ENCODE data around the gene MLXIP.

The MLXIP gene

GRCh38 chr12:122064780-122065588, 13.6 kb upstream of the MLXIP start:
- Histone ChIP-seq H3K4me1 (ENCODE audit: insufficient read depth, low read length) (peaks cover 20% of the 10 kb centered on the region), H3K9ac (ENCODE audit: low read depth, low read length) (peak overlapping the region; percentile 58), H3K27me3 (ENCODE audit: insufficient read depth, low read length) (no peaks in the 10 kb centered on the region), H3K27ac (ENCODE audit: low read depth, low read length) (0 out of 2 replicates have a peak overlapping the region, but pooled peaks have one; percentile 2), H3K9me3 (ENCODE audit: insufficient read depth, low read depth, low read length) (no peaks in the 10 kb centered on the region), H3K36me3 (ENCODE audit: insufficient read depth, low read length) (peaks cover 21% of the 10 kb centered on the region), H3K4me3 (ENCODE audit: low read length) (peak overlapping the region; percentile 44)
- WGBS: 51% methylated on average over 16 of the region's 16 CpGs

GRCh38 chr12:122067548-122067947, 11.0 kb upstream of the MLXIP start:
- Histone ChIP-seq H3K9me3 (ENCODE audit: insufficient read depth, low read depth, low read length) (no peaks in the 10 kb centered on the region), H3K4me3 (ENCODE audit: low read length) (no peak overlapping the region), H3K4me1 (ENCODE audit: insufficient read depth, low read length) (peaks cover 20% of the 10 kb centered on the region), H3K27me3 (ENCODE audit: insufficient read depth, low read length) (no peaks in the 10 kb centered on the region), H3K27ac (ENCODE audit: low read depth, low read length) (no peak overlapping the region), H3K36me3 (ENCODE audit: insufficient read depth, low read length) (peaks cover 7% of the 10 kb centered on the region), H3K9ac (ENCODE audit: low read depth, low read length) (no peak overlapping the region)
- WGBS: 95% methylated on average over 5 of the region's 5 CpGs

- 90% methylated on average over 13 of the region's 13 CpGs for WGBS
- Histone ChIP-seq H3K9ac (ENCODE audit: low read depth, low read length) (no peak overlapping the region), H3K27ac (ENCODE audit: low read depth, low read length) (no peak overlapping the region), H3K4me3 (ENCODE audit: low read length) (no peak overlapping the region), H3K4me1 (ENCODE audit: insufficient read depth, low read length) (peaks cover 15% of the 10 kb centered on the region), H3K27me3 (ENCODE audit: insufficient read depth, low read length) (no peaks in the 10 kb centered on the region), H3K36me3 (ENCODE audit: insufficient read depth, low read length) (peaks cover 7% of the 10 kb centered on the region), H3K9me3 (ENCODE audit: insufficient read depth, low read depth, low read length) (no peaks in the 10 kb centered on the region)
Measured at GRCh38 chr12:122067966-122068365, 10.6 kb upstream of the MLXIP start.

DNA sequence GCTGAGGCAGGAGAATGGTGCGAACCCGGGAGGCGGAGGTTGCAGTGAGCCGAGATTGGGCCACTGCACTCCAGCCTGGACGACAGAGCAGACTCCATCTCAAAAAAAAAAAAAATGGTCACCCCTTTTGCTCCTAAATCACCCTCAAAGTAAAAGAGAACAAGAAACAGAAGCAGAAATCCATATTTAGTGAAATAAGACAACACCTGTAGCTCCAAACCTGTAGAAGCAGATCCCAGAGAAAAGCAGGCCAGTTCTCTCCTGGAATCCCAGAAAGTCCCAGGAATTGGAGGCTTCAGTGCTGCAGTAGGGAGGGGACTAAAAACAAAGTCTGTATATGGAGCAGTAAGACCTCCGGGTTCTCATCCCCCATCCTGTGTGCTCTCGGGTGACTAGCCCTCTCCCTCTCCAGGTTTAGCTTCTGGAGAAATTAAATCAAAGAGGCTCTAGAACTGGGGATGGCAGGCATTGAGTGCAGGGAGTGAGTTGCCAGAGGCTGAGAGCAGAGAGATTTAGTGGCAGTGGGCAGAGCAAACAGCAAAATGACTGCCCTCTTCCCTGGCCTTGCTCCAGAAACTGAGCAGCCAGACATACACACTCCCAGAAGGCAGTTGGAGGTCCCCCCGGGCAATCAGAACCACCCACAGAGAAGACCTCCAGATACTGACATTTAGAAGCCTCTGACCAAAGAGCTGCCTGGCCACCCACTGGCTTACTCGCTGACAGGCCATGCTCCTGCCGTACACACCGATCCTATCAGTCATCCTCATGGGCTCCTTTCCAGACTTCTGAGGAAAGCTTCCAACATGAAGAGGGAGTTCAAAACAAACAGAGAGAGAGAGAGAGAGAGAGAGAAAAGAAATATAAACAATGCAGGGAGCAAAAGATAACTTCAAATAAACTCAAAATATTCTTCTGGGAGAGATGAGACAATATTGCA, 6.3 kb upstream of the MLXIP start:
- Histone ChIP-seq H3K4me3 (ENCODE audit: low read length) (no peak overlapping the region), H3K9ac (ENCODE audit: low read depth, low read length) (no peak overlapping the region), H3K4me1 (ENCODE audit: insufficient read depth, low read length) (no peaks in the 10 kb centered on the region), H3K27me3 (ENCODE audit: insufficient read depth, low read length) (peaks cover 5% of the 10 kb centered on the region; the same call in 1 of the 2 replicates), H3K27ac (ENCODE audit: low read depth, low read length) (no peak overlapping the region; the same call in 1 of the 2 replicates), H3K9me3 (ENCODE audit: insufficient read depth, low read depth, low read length) (no peaks in the 10 kb centered on the region), H3K36me3 (ENCODE audit: insufficient read depth, low read length) (peaks cover 7% of the 10 kb centered on the region; the same call in 1 of the 2 replicates)
- WGBS: 82% methylated on average over 11 of the region's 11 CpGs

DNA sequence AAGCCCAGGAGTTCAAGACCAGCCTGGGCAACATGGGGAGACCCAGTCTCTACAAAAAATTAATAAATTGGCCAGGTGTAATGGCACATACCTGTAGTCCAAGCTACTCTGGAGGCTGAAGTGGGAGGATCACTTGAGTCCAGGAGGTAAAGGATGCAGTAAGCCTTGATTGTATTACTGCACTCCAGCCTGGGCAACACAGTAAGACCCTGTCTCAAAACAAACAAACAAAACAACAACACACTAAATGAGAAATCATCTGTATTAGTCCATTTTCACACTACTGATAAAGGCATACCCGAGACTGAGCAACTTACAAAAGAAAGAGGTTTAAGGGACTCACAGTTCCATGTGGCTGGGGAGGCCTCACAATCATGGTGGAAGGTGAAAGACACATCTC, 4.7 kb upstream of the MLXIP start:
- Histone ChIP-seq H3K9ac (ENCODE audit: low read depth, low read length) (no peak overlapping the region), H3K4me3 (ENCODE audit: low read length) (no peak overlapping the region), H3K27ac (ENCODE audit: low read depth, low read length) (no peak overlapping the region), H3K36me3 (ENCODE audit: insufficient read depth, low read length) (no peaks in the 10 kb centered on the region), H3K9me3 (ENCODE audit: insufficient read depth, low read depth, low read length) (no peaks in the 10 kb centered on the region), H3K27me3 (ENCODE audit: insufficient read depth, low read length) (peaks cover 10% of the 10 kb centered on the region; the same call in 1 of the 2 replicates), H3K4me1 (ENCODE audit: insufficient read depth, low read length) (0 out of 2 replicates have a peak, but pooled peaks cover 3% of the 10 kb centered on the region)
- WGBS: 92% methylated on average over 1 of the region's 1 CpG

- no peaks in the 10 kb centered on the region for H3K9me3 ChIP-seq (ENCODE audit: insufficient read depth, low read depth, low read length)
- H3K27ac ChIP-seq (ENCODE audit: low read depth, low read length): no peak overlapping the region
- H3K4me1 ChIP-seq (ENCODE audit: insufficient read depth, low read length): peaks cover 22% of the 10 kb centered on the region
- H3K27me3 ChIP-seq (ENCODE audit: insufficient read depth, low read length): peaks cover 32% of the 10 kb centered on the region
- 94% methylated on average over 10 of the region's 10 CpGs for WGBS
- H3K9ac ChIP-seq (ENCODE audit: low read depth, low read length): no peak overlapping the region
- no peak overlapping the region for H3K4me3 ChIP-seq (ENCODE audit: low read length)
- no peaks in the 10 kb centered on the region for H3K36me3 ChIP-seq (ENCODE audit: insufficient read depth, low read length)
Measured at GRCh38 chr12:122076743-122077495, 1.6 kb upstream of the MLXIP start.

- H3K4me1 ChIP-seq (ENCODE audit: insufficient read depth, low read length): peaks cover 25% of the 10 kb centered on the region
- no peak overlapping the region for H3K27ac ChIP-seq (ENCODE audit: low read depth, low read length)
- WGBS: 4% methylated on average over 38 of the region's 38 CpGs
Measured at GRCh38 chr12:122079033-122079531, 526 bp downstream of the MLXIP start.

DNA sequence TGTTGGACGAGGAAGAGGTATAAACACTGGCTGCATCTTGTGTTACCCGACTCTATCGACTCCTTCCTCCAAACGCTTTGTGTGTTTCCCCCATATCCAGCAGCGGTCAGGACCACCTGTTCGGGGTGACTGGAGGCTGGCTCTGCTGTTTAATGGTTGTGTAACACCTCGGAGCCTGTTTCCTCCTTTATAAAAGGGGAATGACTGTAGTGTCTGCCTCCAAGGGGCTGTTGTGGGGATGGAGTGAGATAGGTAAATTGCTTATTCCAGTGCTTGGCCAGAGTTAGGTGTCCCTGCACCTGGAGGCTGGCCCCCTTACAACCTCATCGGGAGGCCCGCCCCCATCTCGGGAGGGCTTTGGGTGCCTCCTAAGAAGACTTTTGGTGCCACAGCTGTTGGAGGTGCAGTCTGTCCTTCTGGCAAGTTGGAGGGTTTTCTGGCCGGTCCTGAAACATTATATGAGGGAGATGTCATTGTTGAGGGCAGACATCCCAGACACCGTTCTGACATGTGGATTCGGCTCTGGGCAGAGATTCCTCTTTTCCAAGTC, 1.1 kb downstream of the MLXIP start:
- H3K9me3 ChIP-seq (ENCODE audit: insufficient read depth, low read depth, low read length): no peaks in the 10 kb centered on the region
- H3K4me1 ChIP-seq (ENCODE audit: insufficient read depth, low read length): peaks cover 25% of the 10 kb centered on the region
- peak overlapping the region; percentile 67 for H3K9ac ChIP-seq (ENCODE audit: low read depth, low read length)
- WGBS: 8% methylated on average over 13 of the region's 13 CpGs
- peak overlapping the region; percentile 56 for H3K4me3 ChIP-seq (ENCODE audit: low read length)
- peaks cover 3% of the 10 kb centered on the region; the same call in 1 of the 2 replicates for H3K36me3 ChIP-seq (ENCODE audit: insufficient read depth, low read length)
- peaks cover 32% of the 10 kb centered on the region for H3K27me3 ChIP-seq (ENCODE audit: insufficient read depth, low read length)
- H3K27ac ChIP-seq (ENCODE audit: low read depth, low read length): no peak overlapping the region

More at GRCh38 chr12:122079033-122079531, 526 bp downstream of the MLXIP start:
- Histone ChIP-seq H3K4me3 (ENCODE audit: low read length) (peak overlapping the region; percentile 56), H3K36me3 (ENCODE audit: insufficient read depth, low read length) (no peaks in the 10 kb centered on the region; the same call in 1 of the 2 replicates), H3K9me3 (ENCODE audit: insufficient read depth, low read depth, low read length) (no peaks in the 10 kb centered on the region), H3K9ac (ENCODE audit: low read depth, low read length) (peak overlapping the region; percentile 67), H3K27me3 (ENCODE audit: insufficient read depth, low read length) (peaks cover 32% of the 10 kb centered on the region)

DNA sequence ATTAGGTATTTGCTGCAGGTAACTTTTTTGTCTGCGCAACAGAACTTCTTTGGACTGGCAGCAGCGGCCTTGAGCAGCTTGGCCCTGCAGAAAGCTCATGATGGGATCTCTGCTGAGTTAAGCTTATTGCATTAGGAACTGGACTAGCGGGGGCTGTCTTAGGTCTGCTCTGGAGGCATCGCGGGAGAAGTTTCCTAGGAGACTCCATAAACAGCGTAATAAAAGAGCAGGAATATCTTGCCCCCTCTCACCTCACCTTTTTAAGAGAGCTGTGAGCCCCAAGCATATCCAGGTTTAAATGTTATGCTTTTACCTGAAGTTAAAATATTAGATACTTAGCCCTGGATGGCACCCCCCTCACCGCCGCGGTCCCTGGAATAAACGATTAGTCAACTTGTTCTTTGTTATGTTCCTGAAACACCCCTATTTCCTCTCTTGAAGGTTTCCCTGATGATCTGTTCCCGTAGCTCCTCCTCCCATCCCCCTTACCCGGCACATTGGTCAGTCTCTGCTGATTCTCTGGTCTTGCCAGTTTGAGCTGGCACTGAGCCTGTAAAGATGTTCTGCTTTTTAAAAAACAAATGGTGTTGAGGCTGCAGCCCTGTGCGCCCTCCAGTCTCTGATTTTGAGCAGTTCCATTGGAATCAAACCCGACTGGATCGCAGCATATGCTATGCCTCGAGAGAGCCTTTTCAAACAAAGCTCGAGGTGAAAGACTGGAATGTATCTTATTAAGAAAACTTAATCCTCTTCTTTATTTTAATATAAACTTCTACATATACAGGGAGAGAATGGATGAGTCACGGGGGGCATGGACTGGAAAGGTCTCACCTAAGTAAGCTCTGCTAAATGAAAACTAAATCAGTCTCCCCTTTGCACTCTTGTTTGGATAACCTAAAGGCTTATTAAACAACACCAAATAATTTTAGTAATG, 1.9 kb downstream of the MLXIP start:
- Histone ChIP-seq H3K4me3 (ENCODE audit: low read length) (peak overlapping the region; percentile 56), H3K9me3 (ENCODE audit: insufficient read depth, low read depth, low read length) (no peaks in the 10 kb centered on the region), H3K4me1 (ENCODE audit: insufficient read depth, low read length) (peaks cover 25% of the 10 kb centered on the region), H3K27me3 (ENCODE audit: insufficient read depth, low read length) (peaks cover 32% of the 10 kb centered on the region), H3K9ac (ENCODE audit: low read depth, low read length) (peak overlapping the region; percentile 67; the same call in 1 of the 2 replicates), H3K36me3 (ENCODE audit: insufficient read depth, low read length) (peaks cover 3% of the 10 kb centered on the region; the same call in 1 of the 2 replicates), H3K27ac (ENCODE audit: low read depth, low read length) (no peak overlapping the region)
- WGBS: 35% methylated on average over 17 of the region's 18 CpGs

Data from HUES64 (cell line).